ENCODE data around the gene ANKRD12.

ANKRD12 gene

DNA sequence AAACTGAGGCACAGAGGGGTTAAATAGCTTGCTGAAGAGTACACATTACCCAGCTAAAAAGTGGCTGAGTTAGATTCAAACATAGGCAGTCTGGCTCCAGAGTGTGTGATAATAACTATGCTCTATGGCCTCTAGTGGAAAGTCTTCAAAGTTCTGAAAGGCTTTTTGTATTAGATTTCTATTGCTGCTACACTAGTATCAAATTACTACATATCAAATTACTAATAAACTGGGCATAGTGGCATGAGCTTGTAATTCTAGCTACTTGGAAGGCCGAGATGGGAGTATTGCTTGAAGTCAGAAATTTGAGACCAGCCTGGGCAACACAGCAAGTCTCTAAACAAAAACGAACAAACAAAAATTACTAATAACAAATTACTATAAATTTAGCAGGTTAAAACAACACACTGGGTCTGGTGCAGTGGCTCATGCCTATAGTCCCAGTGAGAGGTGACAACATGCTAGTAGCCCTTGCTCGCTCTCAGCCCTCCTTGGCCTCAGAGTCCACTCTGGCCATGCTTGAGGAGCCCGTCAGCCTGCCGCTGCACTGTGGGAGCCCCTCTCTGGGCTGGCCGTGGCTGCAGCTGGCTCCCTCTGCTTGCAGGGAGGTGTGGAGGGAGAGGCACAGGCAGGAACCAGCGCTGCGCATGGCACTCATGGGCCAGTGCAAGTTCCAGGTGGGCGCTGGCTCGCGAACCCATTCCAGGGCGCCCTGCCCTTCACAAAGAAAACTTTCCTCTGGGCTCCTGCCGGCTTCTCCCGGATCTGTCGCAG lies 159.8 kb downstream of the ANKRD12 start:
- Histone ChIP-seq H3K36me3 (ENCODE audit: control insufficient read depth, insufficient read depth, low read length) (no peaks in the 10 kb centered on the region), H3K9ac (ENCODE audit: low read length) (no peak overlapping the region), H3K27me3 (ENCODE audit: control insufficient read depth, insufficient read depth, low read length) (no peaks in the 10 kb centered on the region), H3K4me3 (ENCODE audit: low read length) (no peak overlapping the region), H3K27ac (ENCODE audit: low read depth, low read length) (no peak overlapping the region), H3K4me1 (ENCODE audit: control insufficient read depth, insufficient read depth, low read length) (no peaks in the 10 kb centered on the region)

DNA sequence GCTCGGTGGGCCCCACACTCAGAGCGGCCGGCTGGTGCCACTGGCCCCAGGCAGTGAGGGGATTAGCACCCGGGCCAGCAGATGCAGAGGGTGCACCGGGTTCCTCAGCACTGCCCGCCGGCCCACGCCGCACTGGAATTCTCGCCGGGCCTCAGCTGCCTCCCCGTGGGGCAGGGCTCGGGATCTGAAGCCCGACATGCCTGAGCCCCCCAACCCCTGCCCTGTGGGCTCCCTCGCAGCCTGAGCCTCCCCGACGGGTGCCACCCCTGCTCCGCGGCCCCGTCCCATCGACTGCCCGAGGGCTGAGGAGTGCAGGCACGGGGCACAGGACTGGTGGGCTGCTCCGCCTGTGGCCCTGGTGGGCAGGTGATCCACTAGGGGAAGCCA lies 160.4 kb downstream of the ANKRD12 start:
- Histone ChIP-seq H3K27ac (ENCODE audit: low read depth, low read length) (no peak overlapping the region), H3K4me1 (ENCODE audit: control insufficient read depth, insufficient read depth, low read length) (no peaks in the 10 kb centered on the region), H3K9ac (ENCODE audit: low read length) (no peak overlapping the region), H3K4me3 (ENCODE audit: low read length) (no peak overlapping the region), H3K27me3 (ENCODE audit: control insufficient read depth, insufficient read depth, low read length) (no peaks in the 10 kb centered on the region), H3K36me3 (ENCODE audit: control insufficient read depth, insufficient read depth, low read length) (no peaks in the 10 kb centered on the region)

DNA sequence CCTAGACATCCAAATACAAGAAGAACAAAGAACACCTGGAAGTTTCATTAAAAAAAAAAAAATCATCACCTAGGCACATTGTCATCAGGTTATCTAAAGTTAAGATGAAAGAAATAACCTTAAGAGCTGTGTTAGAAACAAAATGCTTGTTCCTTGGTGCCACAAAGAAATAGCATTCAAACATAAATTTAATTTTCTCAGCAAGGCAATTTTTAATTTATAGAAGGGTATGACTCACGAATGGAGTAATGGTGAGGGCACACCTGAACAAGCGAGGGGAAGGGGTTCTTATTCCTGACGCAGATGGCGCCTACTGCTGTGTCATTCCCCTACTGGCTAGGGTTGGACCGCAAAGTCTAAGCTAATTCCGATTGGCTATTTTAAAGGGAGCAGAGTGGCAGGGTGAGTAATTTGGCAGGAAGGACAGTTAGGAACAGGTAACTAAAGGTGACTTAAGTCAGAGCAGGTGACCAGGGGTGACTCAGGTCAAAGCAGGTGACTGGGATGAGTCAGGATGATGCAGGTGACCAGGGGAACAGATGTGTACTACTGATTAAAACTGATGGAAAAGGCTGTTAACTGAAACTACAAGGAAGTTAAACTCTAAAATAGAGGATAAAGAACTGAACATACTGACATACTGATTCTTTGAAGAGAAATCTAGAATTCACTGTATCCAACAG lies 167.9 kb downstream of the ANKRD12 start:
- no peak overlapping the region for H3K4me3 ChIP-seq (ENCODE audit: low read length)
- H3K27ac ChIP-seq (ENCODE audit: low read depth, low read length): no peak overlapping the region
- no peaks in the 10 kb centered on the region for H3K36me3 ChIP-seq (ENCODE audit: control insufficient read depth, insufficient read depth, low read length)
- H3K27me3 ChIP-seq (ENCODE audit: control insufficient read depth, insufficient read depth, low read length): no peaks in the 10 kb centered on the region
- no peak overlapping the region for H3K9ac ChIP-seq (ENCODE audit: low read length)
- no peaks in the 10 kb centered on the region for H3K4me1 ChIP-seq (ENCODE audit: control insufficient read depth, insufficient read depth, low read length)

- Histone ChIP-seq H3K4me1 (ENCODE audit: control insufficient read depth, insufficient read depth, low read length) (no peaks in the 10 kb centered on the region), H3K27me3 (ENCODE audit: control insufficient read depth, insufficient read depth, low read length) (no peaks in the 10 kb centered on the region), H3K4me3 (ENCODE audit: low read length) (no peak overlapping the region), H3K27ac (ENCODE audit: low read depth, low read length) (no peak overlapping the region), H3K9ac (ENCODE audit: low read length) (no peak overlapping the region), H3K36me3 (ENCODE audit: control insufficient read depth, insufficient read depth, low read length) (no peaks in the 10 kb centered on the region)
These were observed 182.8 kb downstream of the ANKRD12 start for GRCh38 chr18:9319333-9319732.

DNA sequence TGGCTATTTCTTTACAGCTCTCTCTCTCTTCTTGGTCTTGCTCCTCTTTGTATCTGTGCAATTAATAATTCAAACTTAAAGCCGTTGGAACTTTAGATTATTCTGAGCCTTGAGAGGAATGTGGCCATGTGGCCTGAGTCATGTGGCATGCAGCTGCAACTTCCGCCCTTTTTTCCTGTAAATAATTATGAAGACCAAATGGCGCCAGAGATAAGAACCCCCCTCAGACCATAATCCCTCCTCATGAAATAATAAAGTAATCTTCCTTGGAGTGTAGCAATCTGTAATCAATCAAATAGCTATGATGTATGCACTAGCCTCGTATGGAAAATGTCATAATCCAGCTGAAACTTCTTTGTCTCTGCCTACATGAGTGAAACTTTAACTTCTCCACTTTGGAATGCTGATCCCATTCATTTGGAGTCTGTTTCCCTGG lies 184.5 kb downstream of the ANKRD12 start:
- no peaks in the 10 kb centered on the region for H3K36me3 ChIP-seq (ENCODE audit: control insufficient read depth, insufficient read depth, low read length)
- no peak overlapping the region for H3K9ac ChIP-seq (ENCODE audit: low read length)
- no peaks in the 10 kb centered on the region for H3K4me1 ChIP-seq (ENCODE audit: control insufficient read depth, insufficient read depth, low read length)
- H3K27ac ChIP-seq (ENCODE audit: low read depth, low read length): no peak overlapping the region
- no peaks in the 10 kb centered on the region for H3K27me3 ChIP-seq (ENCODE audit: control insufficient read depth, insufficient read depth, low read length)
- H3K4me3 ChIP-seq (ENCODE audit: low read length): no peak overlapping the region

GRCh38 chr18:9321736-9322135 lies 185.2 kb downstream of the ANKRD12 start:
- Histone ChIP-seq H3K36me3 (ENCODE audit: control insufficient read depth, insufficient read depth, low read length) (no peaks in the 10 kb centered on the region), H3K4me3 (ENCODE audit: low read length) (no peak overlapping the region), H3K9ac (ENCODE audit: low read length) (no peak overlapping the region), H3K4me1 (ENCODE audit: control insufficient read depth, insufficient read depth, low read length) (no peaks in the 10 kb centered on the region), H3K27ac (ENCODE audit: low read depth, low read length) (no peak overlapping the region), H3K27me3 (ENCODE audit: control insufficient read depth, insufficient read depth, low read length) (no peaks in the 10 kb centered on the region)

DNA sequence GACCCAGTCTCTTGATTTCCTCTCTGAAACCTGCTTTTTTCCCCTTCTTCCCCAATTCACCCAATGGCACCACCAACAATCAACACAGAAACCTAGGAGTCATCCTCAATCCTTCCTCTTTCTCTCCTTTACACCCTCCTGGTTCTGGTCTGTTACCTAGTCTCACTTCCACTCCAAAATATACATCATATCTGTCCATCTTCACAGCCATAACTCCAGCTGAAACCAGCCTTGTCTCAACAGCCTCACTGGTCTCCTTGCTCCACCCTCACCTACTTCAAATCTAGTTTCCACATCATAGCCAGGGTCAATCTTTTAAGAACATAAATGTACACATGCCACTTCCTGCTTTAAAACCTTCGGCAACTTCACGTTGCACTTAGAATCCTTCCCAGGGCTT lies 186.2 kb downstream of the ANKRD12 start:
- Histone ChIP-seq H3K27ac (ENCODE audit: low read depth, low read length) (no peak overlapping the region), H3K4me1 (ENCODE audit: control insufficient read depth, insufficient read depth, low read length) (no peaks in the 10 kb centered on the region), H3K27me3 (ENCODE audit: control insufficient read depth, insufficient read depth, low read length) (no peaks in the 10 kb centered on the region)

GRCh38 chr18:9323750-9324445 lies 187.3 kb downstream of the ANKRD12 start:
- Histone ChIP-seq H3K36me3 (ENCODE audit: control insufficient read depth, insufficient read depth, low read length) (no peaks in the 10 kb centered on the region), H3K4me3 (ENCODE audit: low read length) (no peak overlapping the region), H3K4me1 (ENCODE audit: control insufficient read depth, insufficient read depth, low read length) (no peaks in the 10 kb centered on the region), H3K27ac (ENCODE audit: low read depth, low read length) (no peak overlapping the region), H3K9ac (ENCODE audit: low read length) (no peak overlapping the region), H3K27me3 (ENCODE audit: control insufficient read depth, insufficient read depth, low read length) (no peaks in the 10 kb centered on the region)

More for the DNA sequence above, 186.2 kb downstream of the ANKRD12 start:
- Histone ChIP-seq H3K4me3 (ENCODE audit: low read length) (no peak overlapping the region), H3K36me3 (ENCODE audit: control insufficient read depth, insufficient read depth, low read length) (no peaks in the 10 kb centered on the region), H3K9ac (ENCODE audit: low read length) (no peak overlapping the region)

DNA sequence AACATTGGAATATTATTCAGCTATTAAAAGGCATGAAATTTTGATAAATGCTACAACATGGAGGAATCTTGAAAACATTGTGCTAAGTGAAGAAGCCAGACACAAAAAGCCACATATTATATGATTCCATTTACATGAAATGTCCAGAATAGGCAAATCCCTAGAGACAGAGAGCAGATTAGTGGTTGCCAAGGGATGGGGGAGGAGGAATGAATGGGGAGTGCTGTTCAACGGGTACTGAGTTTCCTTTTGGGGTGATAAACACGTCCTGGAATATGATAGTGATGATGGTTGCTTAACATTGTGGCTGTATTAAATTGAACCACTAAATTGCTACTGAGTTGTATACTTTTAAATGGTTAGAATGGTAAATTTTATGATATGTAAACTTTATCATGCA lies 189.1 kb downstream of the ANKRD12 start:
- Histone ChIP-seq H3K4me1 (ENCODE audit: control insufficient read depth, insufficient read depth, low read length) (no peaks in the 10 kb centered on the region), H3K9ac (ENCODE audit: low read length) (no peak overlapping the region), H3K36me3 (ENCODE audit: control insufficient read depth, insufficient read depth, low read length) (no peaks in the 10 kb centered on the region), H3K27me3 (ENCODE audit: control insufficient read depth, insufficient read depth, low read length) (no peaks in the 10 kb centered on the region), H3K4me3 (ENCODE audit: low read length) (no peak overlapping the region), H3K27ac (ENCODE audit: low read depth, low read length) (no peak overlapping the region)

GRCh38 chr18:9328776-9329175 lies 192.2 kb downstream of the ANKRD12 start:
- H3K4me1 ChIP-seq (ENCODE audit: control insufficient read depth, insufficient read depth, low read length): no peaks in the 10 kb centered on the region
- no peaks in the 10 kb centered on the region for H3K27me3 ChIP-seq (ENCODE audit: control insufficient read depth, insufficient read depth, low read length)
- H3K27ac ChIP-seq (ENCODE audit: low read depth, low read length): no peak overlapping the region
- H3K9ac ChIP-seq (ENCODE audit: low read length): no peak overlapping the region
- no peaks in the 10 kb centered on the region for H3K36me3 ChIP-seq (ENCODE audit: control insufficient read depth, insufficient read depth, low read length)
- H3K4me3 ChIP-seq (ENCODE audit: low read length): no peak overlapping the region

- Histone ChIP-seq H3K27me3 (ENCODE audit: control insufficient read depth, insufficient read depth, low read length) (no peaks in the 10 kb centered on the region), H3K36me3 (ENCODE audit: control insufficient read depth, insufficient read depth, low read length) (no peaks in the 10 kb centered on the region), H3K27ac (ENCODE audit: low read depth, low read length) (no peak overlapping the region), H3K4me1 (ENCODE audit: control insufficient read depth, insufficient read depth, low read length) (no peaks in the 10 kb centered on the region), H3K4me3 (ENCODE audit: low read length) (no peak overlapping the region), H3K9ac (ENCODE audit: low read length) (no peak overlapping the region)
These were observed 192.9 kb downstream of the ANKRD12 start for GRCh38 chr18:9329471-9329870.

DNA sequence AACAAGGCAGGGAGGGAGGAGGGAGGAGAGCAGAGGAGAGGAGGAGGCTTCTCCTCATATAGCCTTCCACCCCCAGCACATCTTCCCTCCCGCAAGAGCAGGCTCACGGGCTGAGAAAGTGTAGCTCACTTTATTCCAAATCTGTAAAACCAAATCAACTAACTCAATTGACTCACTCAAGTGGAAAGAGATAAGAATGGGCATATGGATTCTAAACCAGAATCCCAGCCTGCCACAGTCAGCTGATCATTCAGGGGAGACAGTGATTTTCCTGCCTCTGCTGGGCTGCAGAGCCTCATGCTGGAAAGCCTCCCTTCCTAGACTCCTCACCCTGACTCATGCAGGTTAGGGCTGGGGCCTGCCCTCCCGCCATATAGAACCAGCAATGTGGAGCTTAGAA lies 193.8 kb downstream of the ANKRD12 start:
- H3K27me3 ChIP-seq (ENCODE audit: control insufficient read depth, insufficient read depth, low read length): no peaks in the 10 kb centered on the region
- peaks cover 2% of the 10 kb centered on the region for H3K4me1 ChIP-seq (ENCODE audit: control insufficient read depth, insufficient read depth, low read length)
- no peak overlapping the region for H3K4me3 ChIP-seq (ENCODE audit: low read length)
- no peak overlapping the region for H3K27ac ChIP-seq (ENCODE audit: low read depth, low read length)
- H3K36me3 ChIP-seq (ENCODE audit: control insufficient read depth, insufficient read depth, low read length): no peaks in the 10 kb centered on the region
- no peak overlapping the region for H3K9ac ChIP-seq (ENCODE audit: low read length)

All from rectal smooth muscle tissue (tissue), 1 donor.